ENCODE data around the gene ANO10.
"Not testable (repeated sequence)": the region's sequence is repeated elsewhere in the genome, so short reads cannot be mapped to it uniquely, and the experiment has no call there.

Gene ANO10

GRCh38 chr3:43621656-43622432 is at the start of gene ANO10:
Gene ANO10, minus strand, starts transcription at chr3:43622011. Its CDS starts 16,159 bp downstream, at chr3:43605852.
- DNase-seq, result peak; percentile 99

GRCh38 chr3:43670635-43671522 is 49.1 kb upstream of the ANO10 start:
- no peak for DNase-seq

- not testable (repeated sequence) for DNase-seq
Observed at GRCh38 chr3:43665011-43665410, 43.2 kb upstream of the ANO10 start.

GRCh38 chr3:43661376-43661775 is 39.6 kb upstream of the ANO10 start:
- DNase-seq, result not testable (repeated sequence)

GRCh38 chr3:43659250-43659880 is 37.6 kb upstream of the ANO10 start:
- DNase-seq, result no peak

- not testable (repeated sequence) for DNase-seq
Observed at GRCh38 chr3:43656390-43656789, 34.6 kb upstream of the ANO10 start.

GRCh38 chr3:43650345-43650744 is 28.5 kb upstream of the ANO10 start:
- no peak for DNase-seq

GRCh38 chr3:43649365-43649968 is 27.7 kb upstream of the ANO10 start:
- no peak for DNase-seq

GRCh38 chr3:43648957-43649356 is 27.1 kb upstream of the ANO10 start:
- DNase-seq, result no peak

- no peak for DNase-seq
Observed at GRCh38 chr3:43647331-43648166, 25.7 kb upstream of the ANO10 start.

GRCh38 chr3:43644443-43644842 is 22.6 kb upstream of the ANO10 start:
- DNase-seq, result no peak

GRCh38 chr3:43641306-43642114 is 19.7 kb upstream of the ANO10 start:
- DNase-seq, result no peak

GRCh38 chr3:43640681-43641080 is 18.9 kb upstream of the ANO10 start:
- no peak for DNase-seq

- DNase-seq, result peak; percentile 8
Observed at GRCh38 chr3:43638594-43639447, 17.0 kb upstream of the ANO10 start.

GRCh38 chr3:43637702-43638101 is 15.9 kb upstream of the ANO10 start:
- no peak for DNase-seq

GRCh38 chr3:43632986-43633385 is 11.2 kb upstream of the ANO10 start:
- no peak for DNase-seq

GRCh38 chr3:43632269-43632733 is 10.5 kb upstream of the ANO10 start:
- DNase-seq, result peak; percentile 81

GRCh38 chr3:43629741-43630140 is 7.9 kb upstream of the ANO10 start:
- no peak for DNase-seq

- no peak for DNase-seq
Observed at GRCh38 chr3:43629257-43629656, 7.4 kb upstream of the ANO10 start.

- no peak for DNase-seq
Observed at GRCh38 chr3:43627360-43627759, 5.5 kb upstream of the ANO10 start.
